K562 (cell line): ENCODE measurements around the gene TMEM131. TPM values are rescaled to one million over a fixed set of nuclear protein-coding genes. Genes with fewer than 3 reads are reported as not detected.

Experiments used
- ATAC-seq: fragments of 200-7000 bp; cut with Tn5 transposase; 3 replicates; pipeline ENCODE4 v1.9.1; 2020; ENCODE audit warnings: moderate library complexity
- BruUV-seq: library from RNA; stranded (reverse); fragments of 400-500 nt; replicated peaks from 2 replicates; lab custom pipeline; 2021; lab: Mats Ljungman, UMichigan
- CTCF ChIA-PET: fragments of 300-600 bp; formaldehyde crosslinking; extraction: SDS; loops from one replicate; lab custom pipeline; 2021; ENCODE audit warnings: low intra/inter-chr PET ratio; lab: Yijun Ruan, JAX
- POLR2A ChIA-PET: fragments of 300-600, 350-650 bp; sonication (Branson Sonifier 250); formaldehyde crosslinking; extraction: SDS; loops from one replicate; lab custom pipeline; 2021; ENCODE audit warnings: antibody characterized with exemption, inconsistent platforms; lab: Yijun Ruan, JAX
- DNase-seq, 4 experiments: peaks; one replicate each; pipeline versions ENCODE4 v3.0.0 to v3.0.0-alpha.2; 2011 to 2018; ENCODE audit warnings: low spot score in 3 of 4, mixed read lengths in 3 of 4; ENCODE audit errors: extremely low read depth in 1 of 4
- FAIRE-seq: peaks from 2 replicates; lab custom pipeline; 2011; peaks lifted over from hg19 to GRCh38; lab: Jason Lieb, UNC
- H2AFZ ChIP-seq: 2 replicates; pipeline ENCODE4 v1.6.0; 2011; ENCODE audit warnings: low read depth, low read length, control low read depth, inconsistent platforms
- H3K27ac ChIP-seq: fragments of 200-600 bp; 3 replicates; pipeline ENCODE4 v1.8.0; 2011; ENCODE audit warnings: low read depth, mild to moderate bottlenecking, control low read depth, inconsistent platforms, low read length, moderate library complexity, mixed read lengths; ENCODE audit errors: extremely low read depth
- H3K27me3 ChIP-seq, 2 experiments: fragments of 300-600 bp in 1 of 2; 2 replicates in 1 of 2; 3 replicates in 1 of 2; pipeline versions ENCODE4 v1.6.0 to v1.8.0; 2011; ENCODE audit warnings: inconsistent platforms in 2 of 2, low read length in 2 of 2, mild to moderate bottlenecking in 1 of 2, mixed read lengths in 1 of 2, moderate library complexity in 1 of 2; ENCODE audit not compliant: control insufficient read depth in 2 of 2, insufficient read depth in 2 of 2
- H3K36me3 ChIP-seq: fragments of 300-600 bp; 3 replicates; pipeline ENCODE4 v1.8.0; 2011; ENCODE audit warnings: mild to moderate bottlenecking, low read length, inconsistent platforms; ENCODE audit not compliant: control insufficient read depth, insufficient read depth
- H3K4me1 ChIP-seq, 2 experiments: fragments of 200-600 bp in 1 of 2; replicated peaks in 1 of 2; 2 replicates in 1 of 2; 3 replicates in 1 of 2; pipeline versions ENCODE4 v1.5.1 to v1.8.0; 2011; ENCODE audit warnings: inconsistent platforms in 2 of 2, low read length in 2 of 2, mild to moderate bottlenecking in 1 of 2, mixed read lengths in 1 of 2, moderate library complexity in 1 of 2; ENCODE audit not compliant: control insufficient read depth in 2 of 2, insufficient read depth in 2 of 2
- H3K4me2 ChIP-seq: 2 replicates; pipeline ENCODE4 v1.6.1; 2011; ENCODE audit warnings: low read length, control low read depth, inconsistent platforms, mixed read lengths; ENCODE audit not compliant: insufficient read depth
- H3K4me3 ChIP-seq: fragments of 200-600 bp; sonication (generic), shearing (Covaris generic); 2 replicates; pipeline ENCODE4 v1.5.1; 2016; ENCODE audit warnings: control low read depth, inconsistent platforms
- H3K79me2 ChIP-seq: fragments of 200-600 bp; 3 replicates; pipeline ENCODE4 v1.8.0; 2011; ENCODE audit warnings: low read length, inconsistent platforms; ENCODE audit not compliant: control insufficient read depth, insufficient read depth
- H3K9ac ChIP-seq, 2 experiments: 2 replicates each; pipeline versions ENCODE4 v1.6.0 to v1.6.1; 2011; ENCODE audit warnings: low read depth in 2 of 2, low read length in 2 of 2, control low read depth in 1 of 2, inconsistent platforms in 1 of 2, mild to moderate bottlenecking in 1 of 2, mixed read lengths in 1 of 2; ENCODE audit not compliant: insufficient read depth in 1 of 2
- H3K9me1 ChIP-seq: one replicate; pipeline ENCODE4 v1.6.0; 2011; ENCODE audit warnings: inconsistent platforms, mild to moderate bottlenecking, low read length, moderate library complexity; ENCODE audit not compliant: control insufficient read depth, insufficient read depth
- H3K9me3 ChIP-seq: replicated peaks from 2 replicates; pipeline ENCODE4 v1.5.1; 2011; ENCODE audit warnings: low read depth, low read length, inconsistent platforms; ENCODE audit not compliant: control insufficient read depth, insufficient read depth
- H4K20me1 ChIP-seq: replicated peaks from 2 replicates; pipeline ENCODE4 v1.6.1; 2011; ENCODE audit warnings: low read length, inconsistent platforms, mixed read lengths; ENCODE audit not compliant: control insufficient read depth, insufficient read depth
- ARID2 ChIP-seq: fragments of 450-650 bp; IDR thresholded peaks from 2 replicates; pipeline ENCODE4 v1.6.1; 2017; ENCODE audit warnings: antibody characterized with exemption, mild to moderate bottlenecking
- CXXC5 ChIP-seq: fragments of 250-450 bp; sonication (Bioruptor Pico); IDR thresholded peaks from 2 replicates; pipeline ENCODE4 v1.8.0; 2022; ENCODE audit warnings: inconsistent platforms, mild to moderate bottlenecking, moderate library complexity
- FOXK2 ChIP-seq, 2 experiments: fragments of 450-650 bp; IDR thresholded peaks in 1 of 2; conservative IDR thresholded peaks in 1 of 2; 2 replicates each; pipeline ENCODE4 v1.6.1; 2016; ENCODE audit warnings: low read depth in 2 of 2, mild to moderate bottlenecking in 1 of 2
- NFE2L1 ChIP-seq: fragments of 450-650 bp; IDR thresholded peaks from 2 replicates; pipeline ENCODE4 v1.6.1; 2016; ENCODE audit warnings: missing genetic modification characterization, low read depth, mild to moderate bottlenecking, missing compliant biosample characterization, moderate library complexity, borderline replicate concordance
- PRDM10 ChIP-seq: fragments of 450-650 bp; IDR thresholded peaks from 2 replicates; pipeline ENCODE4 v1.6.1; 2018; ENCODE audit not compliant: partially characterized antibody
- SIRT6 ChIP-seq: IDR thresholded peaks from one replicate; pipeline ENCODE4 v1.6.1; 2012; ENCODE audit warnings: low read depth, mild to moderate bottlenecking, control low read depth, inconsistent platforms, low read length, moderate library complexity
- SPI1 ChIP-seq: IDR thresholded peaks from 2 replicates; pipeline ENCODE4 v1.6.1; 2011; ENCODE audit warnings: low read depth, low read length, control low read depth, borderline replicate concordance
- STAT6 ChIP-seq: sonication (generic); formaldehyde crosslinking; IDR thresholded peaks from 2 replicates; pipeline ENCODE4 v1.8.1; 2023; ENCODE audit warnings: mild to moderate bottlenecking, missing genetic modification reagents
- THAP7 ChIP-seq: fragments of 250-450 bp; sonication (Bioruptor Pico); IDR thresholded peaks from 2 replicates; pipeline ENCODE4 v1.5.0; 2021
- ZNF639 ChIP-seq, 2 experiments: fragments of 200-800 bp in 1 of 2; sonication (Bioruptor generic) in 1 of 2; sonication (generic) in 1 of 2; formaldehyde crosslinking in 1 of 2; IDR thresholded peaks in 1 of 2; conservative IDR thresholded peaks in 1 of 2; 2 replicates each; pipeline versions ENCODE4 v1.5.0 to v1.6.1; 2016 to 2020; ENCODE audit warnings: missing compliant biosample characterization in 1 of 2, missing genetic modification characterization in 1 of 2, missing genetic modification reagents in 1 of 2
- WGBS: fragments of 100-300 bp; shearing (Covaris generic); methylation state at CpG from one replicate; pipeline ENCODE4 v1.1.6; 2016; ENCODE audit warnings: low coverage, mixed read lengths; ENCODE audit not compliant: insufficient coverage; ENCODE audit errors: missing lambda C conversion rate; 5-methylcytosine and 5-hydroxymethylcytosine counted together
- in situ Hi-C: fragments of 300-500 bp; cut with MboI; formaldehyde crosslinking; loops from 4 replicates; pipeline ENCODE4 v1.15.0; 2018; ENCODE audit warnings: inconsistent platforms, mixed read lengths
- intact Hi-C: fragments of 100-400 bp; cut with micrococcal nuclease; formaldehyde crosslinking; loops from 2 replicates; pipeline ENCODE4 v1.14.2; 2022
- polyA plus RNA-seq, 8 experiments: library from polyadenylated mRNA; depleted of rRNA in 4 of 8; stranded (reverse) in 5 of 8; unstranded in 3 of 8; fragments of >200 nt; fragmentation: Nextera tagmentation in 2 of 8; fragmentation: Illumina TruSeq in 1 of 8; extraction: Ambion mirVana in 2 of 8; extraction: Trizol in 1 of 8; gene quantifications; 2 replicates each; pipeline versions ENCODE4 v1.2.1 to v1.2.3, GENCODE V29; 2011 to 2014; ENCODE audit warnings: inconsistent platforms in 1 of 8, missing spikeins in 1 of 8
- total RNA-seq, 7 experiments: library from RNA; depleted of rRNA in 6 of 7; stranded (reverse); fragments of >200 nt in 6 of 7; fragmentation: Illumina TruSeq in 2 of 7; extraction: Trizol in 2 of 7; gene quantifications; 2 replicates each; pipeline versions ENCODE4 v1.2.1 to v1.2.3, GENCODE V29; 2011 to 2021; ENCODE audit warnings: low replicate concordance in 1 of 7

Gene TMEM131
- total and polyA plus RNA-seq, 9 of the 15 experiments (the other 6 are each of a cell fraction or from before 2014, with no cell fraction given), result 2.5 to 21.1 (median 12.4) TPM

GRCh38 chr2:97983698-97984097 lies 12.1 kb downstream of the TMEM131 start:
- no peak for DNase-seq

More at GRCh38 chr2:97983698-97984097, 12.1 kb downstream of the TMEM131 start:
- Histone ChIP-seq H3K9ac (no peak overlapping the region), H3K27me3 (no peaks in the 10 kb centered on the region), H4K20me1 (no peaks in the 10 kb centered on the region), H3K4me3 (no peak overlapping the region), H3K79me2 (peaks cover 58% of the 10 kb centered on the region), H3K9me3 (peaks cover 2% of the 10 kb centered on the region; the same call in 1 of the 2 replicates), H3K4me1 (no peaks in the 10 kb centered on the region), H3K4me2 (no peak overlapping the region), H3K9me1 (no peaks in the 10 kb centered on the region), H3K36me3 (no peaks in the 10 kb centered on the region), H3K27ac (no peak overlapping the region), H2AFZ (no peak overlapping the region)
- intact Hi-C loops, result no loop called here
- FAIRE-seq (no peak), ATAC-seq (no peak)
- ChIA-PET CTCF (no interaction called here), POLR2A (interaction anchor here (0.6 to 0.7 kb wide), 2 partner anchors 13 to 59 kb away, joined by 3 to 4 read pairs; no protein-coding TSS in a partner anchor)
- in situ Hi-C loops, result no loop called here
- no TSS peak for BruUV-seq
- 80% methylated on average over 3 of the region's 3 CpGs for WGBS
- TF ChIP-seq CXXC5 (CRISPR knock-in tag) (no peak), NFE2L1 (tag) (no peak), ARID2 (no peak), ZNF639 (CRISPR knock-in tag; conservative IDR thresholded peaks at IDR 0.05 in 1 of 2, IDR thresholded peaks at IDR 0.05 in 1 of 2) (no peak), SPI1 (no peak), PRDM10 (no peak), STAT6 (CRISPR knock-in tag) (no peak), THAP7 (no peak), SIRT6 (no peak), FOXK2 (conservative IDR thresholded peaks at IDR 0.05 in 1 of 2, IDR thresholded peaks at IDR 0.05 in 1 of 2; ENCODE audit: low read depth in 2 of 2) (no peak)
